Mesenchymal stem cell (in vitro differentiated cells and primary cell): ENCODE data around the gene GHR.

ENCODE experiments used
- DNase-seq: peaks from one replicate; pipeline ENCODE4 v3.0.0-alpha.2; 2013
- H2AFZ ChIP-seq: one replicate; pipeline ENCODE4 v1.6.1; 2013; ENCODE audit warnings: low read depth, mild to moderate bottlenecking, control low read depth, inconsistent platforms, low read length, moderate library complexity
- H2AK5ac ChIP-seq: 2 replicates; pipeline ENCODE4 v1.6.1; 2013; ENCODE audit warnings: low read length, moderate library complexity, mild to moderate bottlenecking, inconsistent platforms; ENCODE audit not compliant: severe bottlenecking
- H2BK120ac ChIP-seq: one replicate; pipeline ENCODE4 v1.6.1; 2013; ENCODE audit warnings: low read depth, mild to moderate bottlenecking, inconsistent platforms, low read length, moderate library complexity
- H2BK12ac ChIP-seq, 2 experiments: one replicate each; pipeline ENCODE4 v1.6.1; 2013; ENCODE audit warnings: inconsistent platforms in 2 of 2, low read length in 2 of 2, mild to moderate bottlenecking in 2 of 2, moderate library complexity in 2 of 2, control low read depth in 1 of 2
- H2BK15ac ChIP-seq: one replicate; pipeline ENCODE4 v1.6.1; 2013; ENCODE audit warnings: mild to moderate bottlenecking, low read depth, inconsistent platforms; ENCODE audit not compliant: poor library complexity, severe bottlenecking
- H2BK5ac ChIP-seq: 2 replicates; pipeline ENCODE4 v1.6.1; 2013; ENCODE audit warnings: low read depth, mild to moderate bottlenecking, low read length, control low read depth, inconsistent platforms; ENCODE audit not compliant: poor library complexity, severe bottlenecking
- H3K14ac ChIP-seq, 2 experiments: one replicate each; pipeline ENCODE4 v1.6.1; 2013; ENCODE audit warnings: inconsistent platforms in 2 of 2, low read length in 2 of 2, control low read depth in 1 of 2, mild to moderate bottlenecking in 1 of 2, moderate library complexity in 1 of 2
- H3K18ac ChIP-seq, 2 experiments: one replicate each; pipeline ENCODE4 v1.6.1; 2013; ENCODE audit warnings: inconsistent platforms in 2 of 2, low read length in 2 of 2, control low read depth in 1 of 2, low read depth in 1 of 2, mild to moderate bottlenecking in 1 of 2
- H3K23ac ChIP-seq, 2 experiments: one replicate each; pipeline ENCODE4 v1.6.1; 2013; ENCODE audit warnings: inconsistent platforms in 2 of 2, low read length in 2 of 2, mild to moderate bottlenecking in 2 of 2, moderate library complexity in 2 of 2, control low read depth in 1 of 2
- H3K27ac ChIP-seq: 2 replicates; pipeline ENCODE4 v1.5.1; 2013; ENCODE audit warnings: mild to moderate bottlenecking, moderate library complexity, low read length, control low read depth, inconsistent platforms; ENCODE audit not compliant: poor library complexity, severe bottlenecking
- H3K27me3 ChIP-seq, 2 experiments: 2 replicates each; pipeline versions ENCODE4 v1.6.1 to v1.7.0; 2013; ENCODE audit warnings: low read length in 2 of 2, mild to moderate bottlenecking in 2 of 2, moderate library complexity in 2 of 2, control low read depth in 1 of 2, inconsistent platforms in 1 of 2; ENCODE audit not compliant: control insufficient read depth in 1 of 2, insufficient read depth in 1 of 2
- H3K36me3 ChIP-seq, 2 experiments: 2 replicates each; pipeline versions ENCODE4 v1.6.1 to v1.7.0; 2013; ENCODE audit warnings: low read length in 2 of 2, control low read depth in 1 of 2, inconsistent platforms in 1 of 2, low read depth in 1 of 2, mild to moderate bottlenecking in 1 of 2; ENCODE audit not compliant: insufficient read depth in 2 of 2, control insufficient read depth in 1 of 2
- H3K4ac ChIP-seq, 2 experiments: one replicate each; pipeline ENCODE4 v1.6.1; 2013; ENCODE audit warnings: inconsistent platforms in 2 of 2, low read length in 2 of 2, mild to moderate bottlenecking in 2 of 2, moderate library complexity in 2 of 2, control low read depth in 1 of 2, low read depth in 1 of 2
- H3K4me1 ChIP-seq: 2 replicates; pipeline ENCODE4 v1.6.1; 2013; ENCODE audit warnings: low read depth, low read length, control low read depth; ENCODE audit not compliant: control insufficient read depth, insufficient read depth
- H3K4me2 ChIP-seq: 2 replicates; pipeline ENCODE4 v1.6.1; 2013; ENCODE audit warnings: low read length, mild to moderate bottlenecking, inconsistent platforms; ENCODE audit not compliant: poor library complexity, severe bottlenecking
- H3K4me3 ChIP-seq, 2 experiments: 2 replicates each; pipeline versions ENCODE4 v1.5.1 to v1.7.0; 2013; ENCODE audit warnings: low read length in 2 of 2, mild to moderate bottlenecking in 2 of 2, control low read depth in 1 of 2, low read depth in 1 of 2; ENCODE audit not compliant: insufficient read depth in 1 of 2
- H3K79me1 ChIP-seq: replicated peaks from 2 replicates; pipeline ENCODE4 v1.6.1; 2013; ENCODE audit warnings: mild to moderate bottlenecking, control low read depth, low read length, inconsistent platforms; ENCODE audit not compliant: poor library complexity, severe bottlenecking
- H3K9ac ChIP-seq: 2 replicates; pipeline ENCODE4 v1.7.0; 2013; ENCODE audit warnings: mild to moderate bottlenecking, low read length, moderate library complexity
- H3K9me3 ChIP-seq: 2 replicates; pipeline ENCODE4 v1.7.0; 2013; ENCODE audit warnings: mild to moderate bottlenecking, low read length; ENCODE audit not compliant: control insufficient read depth
- H4K8ac ChIP-seq: one replicate; pipeline ENCODE4 v1.6.1; 2013; ENCODE audit warnings: inconsistent platforms, mild to moderate bottlenecking, low read length, moderate library complexity
- H4K91ac ChIP-seq: one replicate; pipeline ENCODE4 v1.6.1; 2013; ENCODE audit warnings: mild to moderate bottlenecking, low read length, inconsistent platforms
- WGBS: methylation state at CpG from one replicate; pipeline ENCODE4 v1.1.7; 2013; ENCODE audit warnings: mixed read lengths; 5-methylcytosine and 5-hydroxymethylcytosine counted together

The GHR gene

GRCh38 chr5:42703238-42703637 is 280.0 kb downstream of the GHR start:
- no peak overlapping the region for H3K14ac ChIP-seq
- H2BK5ac ChIP-seq = no peak overlapping the region
- no peak overlapping the region for H2BK15ac ChIP-seq
- H3K79me1 ChIP-seq = no peaks in the 10 kb centered on the region
- no peaks in the 10 kb centered on the region for H3K4me1 ChIP-seq
- H3K9ac ChIP-seq = no peak overlapping the region
- H2AK5ac ChIP-seq = no peak overlapping the region
- H3K4ac ChIP-seq = no peak overlapping the region
- H3K36me3 ChIP-seq = no peaks in the 10 kb centered on the region
- DNase-seq = no peak
- H3K18ac ChIP-seq = no peak overlapping the region
- H4K8ac ChIP-seq = no peak overlapping the region
- no peaks in the 10 kb centered on the region for H3K27me3 ChIP-seq
- no peak overlapping the region for H2BK120ac ChIP-seq
- H3K4me2 ChIP-seq = no peak overlapping the region
- no peak overlapping the region for H3K27ac ChIP-seq
- no peak overlapping the region for H4K91ac ChIP-seq
- H3K23ac ChIP-seq = no peak overlapping the region
- no peak overlapping the region for H2BK12ac ChIP-seq
- H3K9me3 ChIP-seq = peaks cover 24% of the 10 kb centered on the region
- no peak overlapping the region for H3K4me3 ChIP-seq
- no CpG with 5 or more reads among the region's 1 CpG for WGBS
- H2AFZ ChIP-seq = no peak overlapping the region

GRCh38 chr5:42715785-42716184 is 292.5 kb downstream of the GHR start:
- Histone ChIP-seq H3K27ac (no peak overlapping the region), H4K8ac (no peak overlapping the region), H3K9me3 (no peaks in the 10 kb centered on the region), H2BK12ac (no peak overlapping the region), H3K36me3 (peaks cover 0 to 7% of the 10 kb centered on the region in 2 experiments), H3K4me1 (peaks cover 2% of the 10 kb centered on the region), H3K4me3 (no peak overlapping the region), H3K9ac (no peak overlapping the region), H2AK5ac (no peak overlapping the region), H3K14ac (no peak overlapping the region), H2BK5ac (no peak overlapping the region), H3K4ac (no peak overlapping the region), H3K23ac (no peak overlapping the region), H2BK15ac (no peak overlapping the region), H4K91ac (no peak overlapping the region), H3K79me1 (no peaks in the 10 kb centered on the region), H3K4me2 (no peak overlapping the region), H3K18ac (no peak overlapping the region), H2AFZ (no peak overlapping the region), H2BK120ac (no peak overlapping the region), H3K27me3 (no peaks in the 10 kb centered on the region)
- 74% methylated on average over 2 of the region's 3 CpGs for WGBS
- peak; percentile 78 for DNase-seq

- Histone ChIP-seq H3K4me3 (no peak overlapping the region), H4K8ac (no peak overlapping the region), H3K23ac (no peak overlapping the region), H3K4ac (no peak overlapping the region), H3K27me3 (peaks cover 0 to 4% of the 10 kb centered on the region in 2 experiments), H3K27ac (no peak overlapping the region), H3K4me2 (no peak overlapping the region), H4K91ac (no peak overlapping the region), H2BK15ac (no peak overlapping the region), H2BK120ac (no peak overlapping the region), H2AK5ac (no peak overlapping the region), H3K9ac (no peak overlapping the region), H3K4me1 (peaks cover 2% of the 10 kb centered on the region), H2BK12ac (no peak overlapping the region), H2AFZ (no peak overlapping the region), H3K36me3 (peaks cover 0 to 7% of the 10 kb centered on the region in 2 experiments), H2BK5ac (no peak overlapping the region), H3K79me1 (no peaks in the 10 kb centered on the region), H3K18ac (no peak overlapping the region), H3K9me3 (no peaks in the 10 kb centered on the region), H3K14ac (no peak overlapping the region)
- DNase-seq = no peak
- WGBS = 88% methylated on average over 4 of the region's 4 CpGs
These were observed 295.4 kb downstream of the GHR start for GRCh38 chr5:42718591-42718990.

GRCh38 chr5:42719034-42719433 is 295.8 kb downstream of the GHR start:
- no peak overlapping the region for H2AFZ ChIP-seq
- H3K4ac ChIP-seq = no peak overlapping the region
- no peak overlapping the region for H4K8ac ChIP-seq
- H3K36me3 ChIP-seq = peaks cover 0 to 7% of the 10 kb centered on the region in 2 experiments
- H3K79me1 ChIP-seq = no peaks in the 10 kb centered on the region
- peaks cover 2% of the 10 kb centered on the region for H3K4me1 ChIP-seq
- H3K9ac ChIP-seq = no peak overlapping the region
- DNase-seq = no peak
- no peak overlapping the region for H3K4me3 ChIP-seq
- H2BK120ac ChIP-seq = no peak overlapping the region
- H2AK5ac ChIP-seq = no peak overlapping the region
- WGBS = 95% methylated on average over 2 of the region's 2 CpGs
- H3K27ac ChIP-seq = no peak overlapping the region
- no peak overlapping the region for H3K14ac ChIP-seq
- no peaks in the 10 kb centered on the region for H3K9me3 ChIP-seq
- no peak overlapping the region for H4K91ac ChIP-seq
- H3K23ac ChIP-seq = no peak overlapping the region
- H3K4me2 ChIP-seq = no peak overlapping the region
- H3K27me3 ChIP-seq = peaks cover 0 to 4% of the 10 kb centered on the region in 2 experiments
- no peak overlapping the region for H2BK15ac ChIP-seq
- H3K18ac ChIP-seq = peak overlapping the region in 1 of 2 experiments; percentile 21
- peak overlapping the region in 1 of 2 experiments; percentile 54 for H2BK12ac ChIP-seq
- no peak overlapping the region for H2BK5ac ChIP-seq
